OCI-LY3 (cell line): ENCODE measurements around the gene ASCL2.

Source experiments
- CTCF ChIP-seq: fragments of 200-600, 300-600 bp; sonication (generic); IDR thresholded peaks from 2 replicates; pipeline ENCODE4 v1.5.1; 2014; ENCODE audit warnings: antibody characterized with exemption, low read length, low read depth
- EZH2phosphoT487 ChIP-seq: fragments of 200-600 bp; shearing (Covaris generic); IDR thresholded peaks from 2 replicates; pipeline ENCODE4 v1.6.1; 2018; ENCODE audit warnings: antibody characterized with exemption, mixed run types, low read depth

DNA sequence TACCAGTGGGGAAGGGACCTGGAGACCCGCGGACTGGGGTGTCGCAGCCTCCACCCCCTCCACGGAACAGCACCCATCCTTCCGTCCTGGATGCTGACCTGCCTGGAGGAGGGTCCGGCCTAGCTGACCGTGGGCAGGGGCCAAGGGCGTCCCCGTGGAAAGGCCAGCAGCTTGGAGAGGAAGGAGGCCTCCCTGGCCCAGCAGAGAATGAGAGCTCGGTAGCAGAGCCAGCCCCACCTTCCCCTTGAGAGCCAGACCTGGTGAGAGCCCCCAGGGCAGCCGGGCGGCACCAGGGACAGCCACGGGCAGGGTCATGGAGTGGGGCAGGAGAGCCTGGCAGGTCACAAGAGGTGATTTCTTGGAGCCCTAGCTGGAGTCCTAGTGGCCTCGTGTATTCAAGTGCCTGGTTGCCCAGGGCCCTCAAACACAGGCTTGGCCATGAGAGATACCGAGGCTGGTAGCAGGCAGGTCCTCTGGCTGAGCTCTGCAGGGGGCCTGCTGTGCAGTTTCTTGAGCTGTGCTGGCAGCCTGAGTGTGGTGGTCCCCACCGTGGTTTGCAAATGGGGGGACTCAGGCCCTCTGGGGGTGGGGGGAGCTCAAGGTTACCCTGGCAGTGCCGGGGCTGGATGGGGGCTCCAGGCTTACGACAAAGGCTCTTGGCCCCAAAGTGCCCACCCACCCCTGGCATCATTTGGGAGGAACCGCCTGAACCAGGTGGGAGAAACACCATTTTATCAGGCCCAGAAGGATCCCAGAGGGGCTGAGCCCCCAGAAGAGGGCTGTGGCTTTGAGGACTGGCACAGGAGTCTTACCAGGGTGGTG, 39.1 kb upstream of the ASCL2 start:
- no peak for TF ChIP-seq CTCF
- no peak for TF ChIP-seq EZH2phosphoT487
